KMS-11 (cell line): Measurements from ENCODE around the gene MID1.

Experiments used
- H2AFZ ChIP-seq: fragments of 200-600 bp; sonication (generic); 2 replicates; pipeline ENCODE4 v1.6.1; 2016; ENCODE audit warnings: antibody characterized with exemption, mixed run types, low read depth
- H3K27ac ChIP-seq: fragments of 200-600 bp; sonication (generic); 2 replicates; pipeline ENCODE4 v1.6.1; 2016; ENCODE audit warnings: mild to moderate bottlenecking, mixed run types
- H3K27me3 ChIP-seq: fragments of 200-600 bp; sonication (generic); 2 replicates; pipeline ENCODE4 v1.6.1; 2017; ENCODE audit warnings: mild to moderate bottlenecking, low read depth, mixed run types, moderate library complexity; ENCODE audit not compliant: insufficient read depth
- H3K36me3 ChIP-seq: fragments of 200-600 bp; sonication (generic); 2 replicates; pipeline ENCODE4 v1.6.1; 2017; ENCODE audit warnings: mild to moderate bottlenecking, mixed run types; ENCODE audit not compliant: insufficient read depth
- H3K4me1 ChIP-seq: fragments of 200-600 bp; sonication (generic); 2 replicates; pipeline ENCODE4 v1.6.1; 2016; ENCODE audit warnings: mild to moderate bottlenecking, low read depth, mixed run types; ENCODE audit not compliant: poor library complexity, severe bottlenecking
- H3K4me2 ChIP-seq: fragments of 200-600 bp; sonication (generic); 2 replicates; pipeline ENCODE4 v1.7.0; 2016; ENCODE audit warnings: mild to moderate bottlenecking, mixed run types
- H3K4me3 ChIP-seq: fragments of 200-600 bp; sonication (generic); IDR thresholded peaks from 2 replicates; pipeline ENCODE4 v1.6.1; 2017; ENCODE audit warnings: low read depth, low read length, mixed read lengths; ENCODE audit not compliant: insufficient read depth
- H3K79me2 ChIP-seq: fragments of 200-600 bp; sonication (generic); 2 replicates; pipeline ENCODE4 v1.6.1; 2016; ENCODE audit warnings: low read depth, mixed run types; ENCODE audit not compliant: insufficient read depth
- H3K9ac ChIP-seq: fragments of 200-600 bp; sonication (generic); 2 replicates; pipeline ENCODE4 v1.6.1; 2016; ENCODE audit warnings: mild to moderate bottlenecking, mixed run types
- H4K20me1 ChIP-seq: fragments of 200-600 bp; sonication (generic); 2 replicates; pipeline ENCODE4 v1.6.1; 2016; ENCODE audit warnings: mild to moderate bottlenecking, mixed run types; ENCODE audit not compliant: insufficient read depth
- TF ChIP-seq, protein P1 (sequence below): fragments of 200-600 bp; sonication (generic); conservative IDR thresholded peaks from 2 replicates; pipeline ENCODE4 v1.6.1; 2017; ENCODE audit warnings: low read depth, mild to moderate bottlenecking, antibody characterized with exemption, low read length, moderate library complexity, mixed read lengths

The MID1 gene

DNA sequence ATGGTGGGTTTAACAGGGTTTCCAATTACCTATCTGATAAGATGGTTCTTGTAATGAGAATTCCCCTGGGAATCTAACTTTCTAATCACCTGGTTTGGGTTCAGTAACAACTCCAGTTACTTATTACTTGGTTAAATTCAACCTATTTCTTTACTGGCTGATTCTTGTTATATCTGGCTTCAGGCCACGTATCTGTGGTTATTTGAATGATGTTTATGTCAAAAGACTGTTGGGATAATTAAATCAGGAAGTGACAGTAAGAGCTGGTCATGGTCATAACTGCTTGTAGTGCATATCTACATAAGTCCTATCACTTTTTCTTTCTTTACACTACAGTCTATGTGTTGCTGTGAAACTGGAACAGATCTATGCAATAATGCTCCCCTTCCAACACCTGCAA, 108.1 kb downstream of the MID1 start:
- Histone ChIP-seq H3K27me3 (no peaks in the 10 kb centered on the region), H4K20me1 (no peaks in the 10 kb centered on the region), H3K4me1 (no peaks in the 10 kb centered on the region), H3K36me3 (no peaks in the 10 kb centered on the region), H3K9ac (no peak overlapping the region), H3K4me3 (no peak overlapping the region), H3K79me2 (no peaks in the 10 kb centered on the region), H3K4me2 (no peak overlapping the region), H2AFZ (no peak overlapping the region), H3K27ac (no peak overlapping the region)
- TF ChIP-seq, protein P1, sequence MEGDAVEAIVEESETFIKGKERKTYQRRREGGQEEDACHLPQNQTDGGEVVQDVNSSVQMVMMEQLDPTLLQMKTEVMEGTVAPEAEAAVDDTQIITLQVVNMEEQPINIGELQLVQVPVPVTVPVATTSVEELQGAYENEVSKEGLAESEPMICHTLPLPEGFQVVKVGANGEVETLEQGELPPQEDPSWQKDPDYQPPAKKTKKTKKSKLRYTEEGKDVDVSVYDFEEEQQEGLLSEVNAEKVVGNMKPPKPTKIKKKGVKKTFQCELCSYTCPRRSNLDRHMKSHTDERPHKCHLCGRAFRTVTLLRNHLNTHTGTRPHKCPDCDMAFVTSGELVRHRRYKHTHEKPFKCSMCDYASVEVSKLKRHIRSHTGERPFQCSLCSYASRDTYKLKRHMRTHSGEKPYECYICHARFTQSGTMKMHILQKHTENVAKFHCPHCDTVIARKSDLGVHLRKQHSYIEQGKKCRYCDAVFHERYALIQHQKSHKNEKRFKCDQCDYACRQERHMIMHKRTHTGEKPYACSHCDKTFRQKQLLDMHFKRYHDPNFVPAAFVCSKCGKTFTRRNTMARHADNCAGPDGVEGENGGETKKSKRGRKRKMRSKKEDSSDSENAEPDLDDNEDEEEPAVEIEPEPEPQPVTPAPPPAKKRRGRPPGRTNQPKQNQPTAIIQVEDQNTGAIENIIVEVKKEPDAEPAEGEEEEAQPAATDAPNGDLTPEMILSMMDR: no peak

DNA sequence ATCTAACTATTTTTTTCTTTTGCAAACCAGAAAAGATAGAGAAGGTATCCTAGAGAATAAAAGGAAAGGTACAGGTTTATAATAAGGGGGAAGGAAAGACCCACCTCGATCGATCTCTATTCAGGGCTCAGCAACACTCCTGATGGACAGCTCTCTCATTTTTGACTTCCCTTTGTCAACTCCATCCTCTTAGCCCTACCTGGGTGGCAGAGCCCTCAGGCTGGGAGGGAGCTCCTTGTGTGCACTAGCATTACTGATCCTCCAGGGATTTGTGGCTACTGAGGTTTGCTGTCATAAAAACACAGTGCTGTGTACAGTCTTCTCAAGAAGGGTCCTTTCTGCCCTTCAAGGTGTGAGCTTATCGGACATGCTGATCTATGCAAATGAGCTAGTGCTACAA, 111.0 kb downstream of the MID1 start:
- no peaks in the 10 kb centered on the region for H3K36me3 ChIP-seq
- no peaks in the 10 kb centered on the region for H3K79me2 ChIP-seq
- no peak overlapping the region for H3K9ac ChIP-seq
- no peak overlapping the region for H3K27ac ChIP-seq
- H3K27me3 ChIP-seq: no peaks in the 10 kb centered on the region
- H3K4me2 ChIP-seq: no peak overlapping the region
- no peak overlapping the region for H3K4me3 ChIP-seq
- TF ChIP-seq, protein P1: no peak
- H2AFZ ChIP-seq: no peak overlapping the region
- H3K4me1 ChIP-seq: no peaks in the 10 kb centered on the region
- no peaks in the 10 kb centered on the region for H4K20me1 ChIP-seq

DNA sequence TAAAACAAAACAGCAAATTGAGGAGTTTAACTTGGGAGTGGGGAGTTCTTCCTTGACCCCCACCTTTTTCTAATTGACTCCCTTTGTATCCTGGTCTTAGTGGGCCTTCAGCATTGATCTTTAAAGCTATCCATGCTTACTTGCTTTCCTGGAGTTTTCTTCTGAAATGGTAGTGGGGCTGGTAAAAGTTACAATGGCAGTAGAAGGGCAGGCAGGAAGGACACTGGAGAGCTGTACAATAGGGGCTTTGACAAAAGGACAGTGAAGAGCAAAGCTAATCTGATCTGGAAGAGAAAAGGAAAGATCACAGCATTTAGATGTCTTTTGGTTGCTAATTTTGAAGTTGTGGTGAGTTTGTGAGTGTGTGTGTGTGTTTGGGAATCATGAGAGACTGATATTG, 111.5 kb downstream of the MID1 start:
- no peaks in the 10 kb centered on the region for H3K79me2 ChIP-seq
- no peaks in the 10 kb centered on the region for H4K20me1 ChIP-seq
- H3K4me3 ChIP-seq: no peak overlapping the region
- no peaks in the 10 kb centered on the region for H3K27me3 ChIP-seq
- H3K9ac ChIP-seq: no peak overlapping the region
- TF ChIP-seq, protein P1: no peak
- H3K27ac ChIP-seq: no peak overlapping the region
- H3K4me1 ChIP-seq: no peaks in the 10 kb centered on the region
- no peak overlapping the region for H3K4me2 ChIP-seq
- H2AFZ ChIP-seq: no peak overlapping the region
- H3K36me3 ChIP-seq: no peaks in the 10 kb centered on the region

DNA sequence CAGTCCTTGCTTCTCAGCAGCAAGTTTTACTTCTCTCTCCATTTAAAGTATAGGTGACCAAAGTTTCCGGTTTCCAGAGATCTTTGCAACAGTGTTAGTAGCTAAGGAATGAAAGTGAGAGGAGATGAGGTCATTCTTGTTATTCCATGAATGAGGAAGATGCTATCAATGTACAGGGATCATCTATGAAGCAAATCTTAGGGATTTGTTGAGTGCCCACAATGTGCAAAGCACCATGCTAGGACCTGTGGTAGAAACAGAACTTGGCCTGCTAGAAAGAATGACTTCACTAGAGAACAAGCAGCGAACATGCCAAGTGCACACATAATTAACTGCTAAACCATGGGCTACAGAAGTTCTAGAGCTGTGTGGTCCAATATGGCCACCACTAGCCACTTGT, 112.5 kb downstream of the MID1 start:
- Histone ChIP-seq H2AFZ (no peak overlapping the region), H3K4me2 (no peak overlapping the region), H3K9ac (no peak overlapping the region), H3K4me1 (no peaks in the 10 kb centered on the region), H3K4me3 (no peak overlapping the region), H3K36me3 (no peaks in the 10 kb centered on the region), H4K20me1 (no peaks in the 10 kb centered on the region), H3K79me2 (no peaks in the 10 kb centered on the region), H3K27ac (no peak overlapping the region), H3K27me3 (no peaks in the 10 kb centered on the region)
- TF ChIP-seq, protein P1: no peak

DNA sequence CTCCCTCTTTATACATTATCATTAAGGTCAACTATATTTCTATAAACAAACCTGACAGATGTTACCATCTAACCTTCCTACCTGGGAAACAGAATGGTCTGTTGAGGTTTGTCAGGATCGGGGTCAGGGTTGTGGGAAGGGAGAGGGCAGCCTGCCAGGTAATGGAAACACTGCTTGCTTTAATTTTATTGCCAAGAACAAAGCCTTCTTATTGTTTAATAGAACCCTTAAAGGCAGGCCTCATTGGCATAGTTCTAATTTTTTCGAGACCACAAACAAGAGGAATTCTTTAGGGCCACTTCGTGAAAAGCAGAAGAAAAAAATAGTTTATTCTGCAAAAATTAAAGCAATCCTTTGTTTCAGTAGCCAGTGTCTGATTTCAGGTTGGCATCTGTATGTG, 113.2 kb downstream of the MID1 start:
- Histone ChIP-seq H3K79me2 (no peaks in the 10 kb centered on the region), H3K27ac (no peak overlapping the region), H2AFZ (no peak overlapping the region), H3K4me3 (no peak overlapping the region), H4K20me1 (no peaks in the 10 kb centered on the region), H3K27me3 (no peaks in the 10 kb centered on the region), H3K4me1 (no peaks in the 10 kb centered on the region), H3K36me3 (no peaks in the 10 kb centered on the region), H3K9ac (no peak overlapping the region), H3K4me2 (no peak overlapping the region)
- TF ChIP-seq, protein P1: no peak
